Peyer's patch (tissue), 4 donors: ENCODE results near the gene DCDC2.

Experiments
- CTCF ChIP-seq, 6 experiments: fragments of 450-650 bp in 4 of 6; fragments of 200-600 bp in 2 of 6; sonication (generic) in 1 of 6; IDR thresholded peaks; one replicate each; pipeline ENCODE4 v1.5.1; 2017 to 2019; ENCODE audit warnings: antibody characterized with exemption in 6 of 6, mild to moderate bottlenecking in 3 of 6, moderate library complexity in 1 of 6
- POLR2A ChIP-seq, 2 donors: fragments of 450-650 bp; IDR thresholded peaks; one replicate each; pipeline ENCODE4 v1.5.1; 2017; ENCODE audit warnings: antibody characterized with exemption in 2 of 2, mild to moderate bottlenecking in 2 of 2, moderate library complexity in 2 of 2

GRCh38 chr6:24306936-24307335, 50.9 kb downstream of the DCDC2 start:
- TF ChIP-seq POLR2A (IDR thresholded peaks at IDR 0.05) (no peak), CTCF (IDR thresholded peaks at IDR 0.05) (no peak)
